CD4-positive, alpha-beta T cell treated with Interleukin-4 for 1 hour (primary cell): ENCODE measurements around the gene L1CAM.
"Not testable (repeated sequence)": the region's sequence is repeated elsewhere in the genome, so short reads cannot be mapped to it uniquely, and the experiment has no call there.

ENCODE experiments used
- DNase-seq, 2 donors: peaks; one replicate each; pipeline ENCODE4 v3.0.0-alpha.2; 2020 to 2022

L1CAM gene

DNA sequence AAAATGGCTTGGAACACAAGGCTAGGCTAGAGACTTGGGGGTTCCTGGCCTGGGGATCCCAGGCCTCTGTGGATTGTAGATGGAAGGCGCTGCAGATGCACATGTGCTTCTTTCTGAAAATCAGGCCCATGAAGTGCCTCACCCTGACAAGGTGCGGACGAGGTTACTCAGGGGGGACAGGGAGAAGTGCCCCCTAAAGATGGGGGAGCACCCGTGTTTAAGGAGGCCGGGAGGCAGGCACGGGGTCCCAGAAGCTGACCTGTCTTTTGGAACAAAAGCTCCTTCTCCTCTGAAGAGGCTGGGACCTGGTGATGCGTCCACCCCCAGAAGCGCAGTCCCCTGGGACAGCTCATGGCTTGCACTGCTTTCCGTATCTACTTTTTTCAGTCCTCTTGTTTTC lies 58.1 kb downstream of the L1CAM start:
- no peak for DNase-seq

DNA sequence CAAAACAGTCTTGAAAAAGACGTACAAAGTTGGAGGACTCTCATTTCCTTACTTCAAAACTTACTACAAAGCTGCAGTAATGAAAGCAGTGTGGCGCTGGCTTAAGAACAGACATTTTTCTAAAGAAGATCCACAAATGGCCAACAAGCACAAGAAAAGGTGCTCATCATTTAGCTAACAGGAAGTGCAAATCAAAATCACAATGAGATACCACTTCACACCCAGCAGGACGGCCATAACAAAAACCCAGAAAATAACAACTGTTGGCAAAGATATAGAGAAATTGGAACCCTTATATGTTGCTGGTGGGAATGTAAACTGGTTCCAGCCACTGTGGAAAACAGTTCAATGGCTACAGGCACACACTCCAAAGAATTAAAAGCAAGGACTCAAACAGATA lies 59.0 kb downstream of the L1CAM start:
- DNase-seq, result no peak

DNA sequence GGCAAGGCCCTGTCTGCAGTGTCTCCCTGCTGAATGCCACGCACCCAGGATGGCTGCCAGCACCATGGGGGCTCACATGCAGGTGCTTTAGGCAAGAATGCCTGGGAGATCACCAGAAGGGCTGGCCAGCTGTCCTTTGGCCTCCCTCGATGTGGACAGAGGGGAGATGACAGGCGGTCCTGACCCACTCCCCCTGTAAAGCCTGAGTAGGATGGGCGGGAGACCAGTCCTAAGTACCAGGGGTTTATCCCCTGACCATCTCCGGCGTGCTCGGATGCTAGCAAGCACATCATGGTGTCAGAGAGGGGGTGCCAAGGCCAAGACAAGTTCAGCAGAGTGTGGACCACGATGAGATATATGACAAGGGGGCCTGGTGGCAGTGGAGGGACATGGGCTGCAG lies 60.9 kb downstream of the L1CAM start:
- no peak for DNase-seq

DNA sequence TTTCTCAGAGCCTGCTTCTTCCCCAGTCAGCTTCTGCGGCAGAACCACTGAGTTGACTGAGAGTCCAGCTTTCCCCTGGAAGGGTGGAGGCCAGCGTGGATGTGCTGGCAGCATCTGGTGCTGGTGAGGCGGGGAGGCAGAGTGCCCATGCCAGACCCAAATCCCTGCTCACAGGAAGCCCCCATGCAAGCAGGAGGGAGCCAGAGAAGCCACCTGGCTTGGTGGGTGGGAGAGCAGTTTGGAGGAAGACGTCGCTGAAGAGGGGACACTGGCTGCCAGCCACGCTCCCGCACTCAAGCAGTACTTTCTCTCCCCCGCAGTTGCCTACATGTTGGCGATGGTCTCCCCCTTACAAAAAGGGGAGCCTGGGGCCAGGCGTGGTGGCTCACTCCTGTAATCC lies 61.6 kb downstream of the L1CAM start:
- no peak for DNase-seq

DNA sequence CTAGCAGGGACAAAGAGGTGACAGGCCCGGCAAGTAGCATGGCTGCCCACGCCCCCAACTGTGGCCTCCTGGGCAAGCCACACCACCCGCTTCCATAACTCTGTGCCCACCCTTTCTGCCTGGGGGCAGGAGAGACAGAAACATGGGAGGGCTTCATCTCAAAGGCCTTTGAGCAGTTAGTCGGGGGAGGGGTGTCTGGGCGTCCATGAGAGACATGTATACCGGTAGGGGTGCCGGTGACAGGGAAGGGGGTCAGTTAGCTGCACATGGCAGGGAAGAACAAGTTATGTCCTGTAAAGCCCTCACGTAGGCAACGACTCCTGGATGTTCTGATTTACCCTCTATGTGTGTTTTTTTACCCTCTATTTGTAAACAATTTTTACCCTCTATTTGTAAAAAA lies 64.9 kb downstream of the L1CAM start:
- DNase-seq, result no peak

DNA sequence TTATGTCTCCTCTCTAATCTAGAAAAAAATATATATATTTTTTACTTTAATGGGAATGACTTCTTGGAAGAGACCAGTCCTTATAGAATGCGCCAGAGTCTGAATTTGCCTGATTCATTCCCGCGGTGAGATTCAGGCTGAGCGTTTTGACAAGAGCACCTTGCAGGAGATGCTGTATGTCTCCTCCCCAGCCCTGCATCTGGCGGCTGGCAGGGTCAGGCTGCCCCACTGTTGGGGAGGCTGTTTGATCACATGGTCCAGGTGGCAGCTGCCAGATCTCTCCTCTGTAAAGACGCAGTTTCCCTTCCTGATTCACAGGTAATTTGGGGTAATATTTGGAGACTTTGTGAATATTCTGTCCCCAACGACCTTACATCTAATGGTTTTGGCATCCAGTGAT lies 65.4 kb downstream of the L1CAM start:
- no peak for DNase-seq

DNA sequence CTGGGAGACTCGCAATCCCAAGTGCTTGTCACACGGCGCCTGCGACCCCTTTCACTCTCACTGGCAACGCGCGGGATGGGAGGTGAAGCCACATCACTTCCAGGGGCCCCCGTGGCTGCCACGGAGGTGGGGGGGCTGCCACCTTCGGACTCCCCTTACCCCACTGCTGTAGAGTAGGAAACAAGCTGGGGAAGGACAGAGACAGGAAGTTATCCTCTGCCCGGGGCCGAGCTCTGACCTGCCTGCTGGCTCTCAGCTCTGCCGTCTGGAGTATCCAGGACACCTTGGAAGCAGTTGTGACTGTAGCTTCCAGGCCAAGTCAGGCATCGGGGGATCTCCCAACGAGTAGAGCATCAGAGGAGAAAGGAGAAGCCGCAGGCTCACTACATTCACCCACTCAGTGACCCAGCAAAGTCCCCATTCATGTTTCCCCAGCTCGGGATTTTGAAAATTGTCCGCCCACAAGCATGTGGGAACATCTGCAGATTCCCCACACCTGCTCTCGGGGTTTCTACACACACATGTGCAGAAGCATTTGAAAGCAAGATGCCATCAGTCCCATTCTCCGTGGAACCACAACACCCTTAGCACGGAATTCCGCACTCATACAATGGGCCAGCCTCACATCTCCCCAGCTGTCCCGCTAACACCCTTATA lies 66.5 kb downstream of the L1CAM start:
- DNase-seq, result no peak

DNA sequence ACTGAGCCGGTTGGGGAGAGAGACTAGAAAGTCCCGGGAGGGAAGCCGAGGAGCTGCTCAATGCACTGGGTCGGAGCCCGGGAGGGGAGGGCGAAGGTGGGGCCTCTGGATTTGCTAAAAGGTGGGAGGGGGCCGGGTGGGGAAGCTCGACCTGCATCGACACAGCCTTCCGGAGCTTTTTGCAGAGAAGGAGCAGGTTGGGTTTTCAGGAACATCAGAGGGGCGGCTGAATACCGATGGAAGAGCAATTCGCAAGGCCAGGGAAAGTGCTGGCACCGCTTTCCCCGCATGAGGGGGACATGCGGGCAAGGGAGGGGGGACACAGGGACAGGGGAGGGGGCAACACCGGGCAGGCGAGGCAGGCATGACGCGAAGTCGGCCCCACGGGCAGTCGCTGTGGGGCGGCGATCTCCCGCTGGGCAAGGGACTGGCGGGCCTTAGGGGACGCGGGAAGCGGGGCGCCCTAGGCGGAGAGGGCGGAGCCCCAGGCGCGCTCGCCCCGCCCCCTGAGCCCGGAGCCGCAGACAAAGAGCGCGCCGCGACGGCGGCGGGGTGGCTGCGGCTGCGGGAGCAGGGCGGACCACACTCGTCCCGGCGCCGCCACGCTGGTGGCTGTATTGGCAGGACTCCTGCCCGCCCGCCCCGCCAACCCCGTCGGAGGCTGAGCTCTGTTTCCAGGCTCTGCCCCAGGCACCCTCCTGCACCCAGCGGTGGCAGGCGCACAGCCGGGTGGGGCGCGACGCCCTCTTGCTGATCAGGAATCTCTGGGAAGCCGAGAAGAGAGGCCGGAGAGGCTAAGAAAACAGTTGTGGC lies 67.2 kb downstream of the L1CAM start:
- DNase-seq, result peak; percentile 44 to 54

DNA sequence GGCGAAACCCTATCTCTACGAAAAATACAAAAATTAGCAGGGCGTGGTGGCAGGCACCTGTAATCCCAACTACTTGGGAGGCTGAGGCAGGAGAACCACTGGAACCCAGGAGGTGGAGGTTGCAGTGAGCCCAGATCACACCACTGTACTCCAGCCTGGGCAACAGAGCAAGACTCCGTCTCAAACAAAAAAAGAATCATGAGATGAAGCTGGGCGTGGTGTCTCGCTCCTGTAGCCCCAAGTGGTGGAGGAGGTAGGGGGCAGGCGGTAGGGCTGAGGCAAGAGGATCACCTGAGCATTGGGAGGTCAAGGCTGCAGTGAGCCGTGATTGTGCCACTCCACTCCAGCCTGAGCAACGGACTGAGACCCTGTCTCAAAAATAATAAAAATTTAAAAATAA lies 67.9 kb downstream of the L1CAM start:
- not testable (repeated sequence) for DNase-seq

DNA sequence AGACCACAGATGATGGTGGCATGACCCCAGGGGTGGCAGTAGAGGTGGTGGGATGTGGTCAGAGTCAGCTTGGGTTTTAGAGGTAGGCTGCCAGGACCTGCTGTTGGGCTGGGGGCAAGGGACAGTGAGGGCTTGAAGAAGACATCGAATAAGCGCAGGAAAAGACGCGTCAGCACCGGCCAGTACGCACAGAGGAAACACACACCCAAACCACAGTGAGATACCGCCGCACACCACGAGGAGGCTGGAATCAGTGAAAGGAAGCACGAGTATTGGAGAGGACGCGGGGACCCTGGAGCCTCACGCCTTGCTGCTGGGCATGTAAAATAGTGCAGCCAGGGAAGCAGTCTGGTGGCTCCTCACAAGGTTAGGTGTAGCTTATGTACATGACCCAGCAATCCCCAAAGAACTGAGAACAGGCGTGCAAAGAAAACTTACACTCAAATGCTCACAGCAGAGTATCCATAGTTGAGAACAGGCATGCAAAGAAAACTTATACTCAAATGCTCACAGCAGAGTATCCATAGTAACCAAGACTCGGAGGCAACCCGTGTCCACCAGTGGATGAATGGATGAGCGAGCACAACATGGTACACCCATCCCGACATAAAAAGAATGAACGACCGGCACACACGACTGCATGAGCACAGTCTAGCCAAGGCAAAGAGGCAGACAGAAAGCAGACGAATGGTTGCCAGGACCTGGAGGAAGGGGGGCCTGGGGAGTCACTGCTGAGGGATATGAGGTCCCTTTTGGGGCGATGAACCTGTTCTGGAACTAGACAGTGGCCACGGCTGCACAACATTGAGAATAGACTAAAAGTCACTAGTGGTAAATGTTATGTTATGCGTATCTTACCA lies 68.9 kb downstream of the L1CAM start:
- peak; percentile 31 to 49 for DNase-seq

DNA sequence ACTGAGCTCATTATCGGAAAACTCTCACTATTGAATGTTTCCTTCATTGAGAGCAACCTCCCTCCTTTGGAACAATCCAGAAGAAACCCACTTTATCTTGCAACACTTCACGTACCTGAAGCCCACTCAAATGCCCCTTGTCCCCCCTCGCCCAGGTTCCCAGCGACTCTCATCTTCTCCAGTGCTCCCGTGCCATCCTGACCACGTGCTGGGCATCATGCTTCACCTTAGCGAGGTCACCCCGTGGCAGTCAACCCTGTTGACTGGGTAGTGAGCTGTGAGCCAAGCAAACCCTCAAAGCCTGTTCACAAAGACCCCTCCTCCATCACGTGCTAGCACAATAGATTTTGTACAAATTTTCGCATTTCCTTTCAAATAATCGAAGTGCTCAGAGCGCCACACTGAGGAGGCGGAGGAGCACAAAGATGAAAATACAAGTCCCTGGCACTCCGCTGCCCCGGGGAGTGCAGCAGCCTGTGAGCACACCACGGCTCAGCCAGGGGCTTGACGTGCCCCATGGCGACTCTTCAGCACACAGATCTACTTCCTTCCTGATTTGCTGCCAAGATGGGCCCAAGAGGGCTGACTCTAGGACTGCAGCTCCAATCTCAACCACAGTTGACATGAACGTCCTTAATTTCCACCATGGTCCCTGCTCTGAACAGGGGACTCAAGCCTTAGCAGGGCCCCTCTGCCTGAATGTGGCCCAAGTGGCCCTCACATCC lies 71.2 kb downstream of the L1CAM start:
- no peak for DNase-seq

DNA sequence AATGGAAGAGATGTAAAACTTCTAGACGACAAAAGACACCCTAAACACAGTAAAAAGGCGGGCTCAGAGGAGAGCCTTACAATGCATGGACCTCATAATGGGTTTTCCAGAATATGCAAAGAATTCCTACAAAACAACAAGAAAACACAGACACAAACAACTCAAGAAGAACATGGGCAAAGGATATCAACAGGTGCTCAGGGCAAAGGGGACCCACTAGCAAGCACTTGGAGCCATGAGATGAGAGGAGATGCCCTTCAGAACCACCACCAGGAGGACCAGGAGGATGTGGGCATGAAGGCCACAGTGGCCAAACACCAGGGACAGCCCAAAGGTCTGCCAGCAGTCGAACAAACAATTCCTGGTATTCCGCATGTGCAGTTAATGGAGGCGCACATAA lies 72.8 kb downstream of the L1CAM start:
- DNase-seq, result no peak

DNA sequence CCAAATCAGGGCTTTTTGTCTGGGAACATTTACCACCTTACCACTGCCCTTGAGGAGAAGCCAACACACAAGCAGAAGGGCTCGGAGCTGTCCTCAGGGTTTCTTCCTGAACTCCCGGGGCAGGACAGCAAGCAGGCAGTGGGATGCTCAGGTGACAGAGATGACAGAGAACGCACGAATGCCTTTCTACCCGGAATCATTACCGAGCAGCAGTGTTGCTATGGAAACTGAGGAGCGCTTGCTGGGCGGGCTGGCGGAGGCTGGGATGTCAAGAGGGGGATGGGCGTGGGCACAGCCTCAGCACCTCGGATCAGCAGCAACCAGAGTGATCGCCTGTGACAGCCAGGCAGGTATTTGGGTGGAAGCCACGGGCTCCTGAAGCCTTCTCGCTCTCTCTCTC lies 73.8 kb downstream of the L1CAM start:
- DNase-seq, result no peak
